Natural killer cell (primary cell): ENCODE measurements around the gene MLC1. TPM values are rescaled to one million over a fixed set of nuclear protein-coding genes. Genes with fewer than 3 reads are reported as not detected.

Experiments
- ATAC-seq, 3 donors: fragments of 150-1000 bp in 2 of 3; fragments of 200-7000 bp in 1 of 3; cut with Tn5 transposase; 1 replicate in 1 of 3; 2 replicates in 2 of 3; pipeline ENCODE4 v1.10.0; 2021; ENCODE audit warnings: mild to moderate bottlenecking in 2 of 3, moderate library complexity in 2 of 3
- DNase-seq, 2 donors: peaks; one replicate each; pipeline versions ENCODE4 v3.0.0 to v3.0.0-alpha.2; 2013 to 2021; ENCODE audit warnings: mixed read lengths in 1 of 2
- H3K27ac ChIP-seq: one replicate; pipeline ENCODE4 v1.5.1; 2013; ENCODE audit warnings: mild to moderate bottlenecking, low read length
- H3K27me3 ChIP-seq: one replicate; pipeline ENCODE4 v1.6.1; 2013; ENCODE audit warnings: low read length; ENCODE audit not compliant: control insufficient read depth, insufficient read depth
- H3K36me3 ChIP-seq: one replicate; pipeline ENCODE4 v1.6.1; 2013; ENCODE audit warnings: low read length; ENCODE audit not compliant: control insufficient read depth, insufficient read depth
- H3K4me1 ChIP-seq: one replicate; pipeline ENCODE4 v1.6.1; 2013; ENCODE audit warnings: low read length; ENCODE audit not compliant: control insufficient read depth, insufficient read depth
- H3K4me3 ChIP-seq: one replicate; pipeline ENCODE4 v1.5.1; 2013; ENCODE audit warnings: low read length
- H3K9me3 ChIP-seq: one replicate; pipeline ENCODE4 v1.6.1; 2013; ENCODE audit warnings: low read length; ENCODE audit not compliant: control insufficient read depth, insufficient read depth
- H3K27ac Mint-ChIP-seq, 2 donors: one replicate each; pipeline ENCODE4 v1.8.0; 2022; ENCODE audit warnings: mild to moderate bottlenecking in 2 of 2, mixed read lengths in 2 of 2, moderate library complexity in 1 of 2
- H3K27me3 Mint-ChIP-seq, 2 donors: one replicate each; pipeline ENCODE4 v1.8.0; 2022; ENCODE audit warnings: low read depth in 2 of 2, mixed read lengths in 2 of 2
- H3K36me3 Mint-ChIP-seq: one replicate; pipeline ENCODE4 v1.8.0; 2022; ENCODE audit warnings: mixed read lengths
- H3K4me1 Mint-ChIP-seq, 2 donors: one replicate each; pipeline ENCODE4 v1.8.0; 2022; ENCODE audit warnings: mixed read lengths in 2 of 2
- H3K4me3 Mint-ChIP-seq: one replicate; pipeline ENCODE4 v1.8.0; 2022; ENCODE audit warnings: mild to moderate bottlenecking, moderate library complexity, mixed read lengths
- H3K9me3 Mint-ChIP-seq, 2 donors: one replicate each; pipeline ENCODE4 v1.8.0; 2022; ENCODE audit warnings: mixed read lengths in 2 of 2
- WGBS: methylation state at CpG from one replicate; pipeline ENCODE4 v1.1.7; 2013; ENCODE audit warnings: missing lambda C conversion rate; ENCODE audit not compliant: insufficient coverage; 5-methylcytosine and 5-hydroxymethylcytosine counted together
- intact Hi-C: fragments of 100-400 bp; cut with micrococcal nuclease; formaldehyde crosslinking; loops from one replicate; pipeline ENCODE4 v1.14.2; 2022
- total RNA-seq, 4 donors: library from RNA; stranded (reverse); fragments of 120-200 nt in 1 of 4; gene quantifications; one replicate each; pipeline versions ENCODE4 v1.2.3 to v1.2.4, GENCODE V29; 2013 to 2022
- TF ChIP-seq, protein P1 (sequence below): fragments of 200-600 bp; IDR thresholded peaks from one replicate; pipeline ENCODE4 v1.8.0; 2022; ENCODE audit warnings: antibody characterized with exemption

Gene MLC1
- total RNA-seq, 3 donors from 2014 or later (not counting 1 experiment from before 2014, with no cell fraction given) = 67.7 to 96.1 (median 73.7) TPM

GRCh38 chr22:50058061-50058905 lies 26.9 kb downstream of the MLC1 start, which contains the start of gene TTLL8:
TTLL8 (minus strand) TSS chr22:50058298.
- WGBS = 13% methylated on average over 102 of the region's 102 CpGs
- intact Hi-C loops = no loop called here
- Mint-ChIP-seq H3K27ac (no peak within 1 kb of the TSS), H3K9me3 (peaks cover 0 to 2% of the 10 kb centered on the region in 2 donors), H3K36me3 (no peaks in the 10 kb centered on the region), H3K4me3 (peak within 1 kb of the TSS; percentile 55), H3K4me1 (no peaks in the 10 kb centered on the region), H3K27me3 (peaks cover 0 to 3% of the 10 kb centered on the region in 2 donors)
- Histone ChIP-seq H3K27ac (no peak within 1 kb of the TSS), H3K36me3 (no peaks in the 10 kb centered on the region), H3K9me3 (no peaks in the 10 kb centered on the region), H3K4me3 (no peak within 1 kb of the TSS), H3K27me3 (peaks cover 3% of the 10 kb centered on the region), H3K4me1 (peaks cover 9% of the 10 kb centered on the region)
- DNase-seq (no peak), ATAC-seq (peak; percentile 11 to 56 (median 42))
- TF ChIP-seq, protein P1, sequence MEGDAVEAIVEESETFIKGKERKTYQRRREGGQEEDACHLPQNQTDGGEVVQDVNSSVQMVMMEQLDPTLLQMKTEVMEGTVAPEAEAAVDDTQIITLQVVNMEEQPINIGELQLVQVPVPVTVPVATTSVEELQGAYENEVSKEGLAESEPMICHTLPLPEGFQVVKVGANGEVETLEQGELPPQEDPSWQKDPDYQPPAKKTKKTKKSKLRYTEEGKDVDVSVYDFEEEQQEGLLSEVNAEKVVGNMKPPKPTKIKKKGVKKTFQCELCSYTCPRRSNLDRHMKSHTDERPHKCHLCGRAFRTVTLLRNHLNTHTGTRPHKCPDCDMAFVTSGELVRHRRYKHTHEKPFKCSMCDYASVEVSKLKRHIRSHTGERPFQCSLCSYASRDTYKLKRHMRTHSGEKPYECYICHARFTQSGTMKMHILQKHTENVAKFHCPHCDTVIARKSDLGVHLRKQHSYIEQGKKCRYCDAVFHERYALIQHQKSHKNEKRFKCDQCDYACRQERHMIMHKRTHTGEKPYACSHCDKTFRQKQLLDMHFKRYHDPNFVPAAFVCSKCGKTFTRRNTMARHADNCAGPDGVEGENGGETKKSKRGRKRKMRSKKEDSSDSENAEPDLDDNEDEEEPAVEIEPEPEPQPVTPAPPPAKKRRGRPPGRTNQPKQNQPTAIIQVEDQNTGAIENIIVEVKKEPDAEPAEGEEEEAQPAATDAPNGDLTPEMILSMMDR = no peak

GRCh38 chr22:50057278-50058060 lies 27.8 kb downstream of the MLC1 start:
- Mint-ChIP-seq H3K9me3 (peaks cover 0 to 2% of the 10 kb centered on the region in 2 donors), H3K4me1 (no peaks in the 10 kb centered on the region), H3K27me3 (peaks cover 0 to 3% of the 10 kb centered on the region in 2 donors), H3K4me3 (no peak overlapping the region), H3K27ac (no peak overlapping the region), H3K36me3 (no peaks in the 10 kb centered on the region)
- Histone ChIP-seq H3K4me1 (peaks cover 9% of the 10 kb centered on the region), H3K27me3 (peaks cover 3% of the 10 kb centered on the region), H3K9me3 (no peaks in the 10 kb centered on the region), H3K4me3 (no peak overlapping the region), H3K27ac (no peak overlapping the region), H3K36me3 (no peaks in the 10 kb centered on the region)
- ATAC-seq = no peak
- WGBS = 91% methylated on average over 13 of the region's 14 CpGs
- DNase-seq = no peak
- TF ChIP-seq, protein P1 = no peak
- intact Hi-C loops = no loop called here

GRCh38 chr22:50056214-50056972 lies 28.8 kb downstream of the MLC1 start:
- peaks cover 0 to 2% of the 10 kb centered on the region in 2 donors for H3K9me3 Mint-ChIP-seq
- Histone ChIP-seq H3K36me3 (no peaks in the 10 kb centered on the region), H3K27me3 (peaks cover 3% of the 10 kb centered on the region), H3K4me1 (peaks cover 9% of the 10 kb centered on the region), H3K27ac (no peak overlapping the region), H3K9me3 (no peaks in the 10 kb centered on the region), H3K4me3 (no peak overlapping the region)
- H3K4me3 Mint-ChIP-seq = no peak overlapping the region
- no peaks in the 10 kb centered on the region for H3K4me1 Mint-ChIP-seq
- no peak for ATAC-seq
- intact Hi-C loops = no loop called here
- TF ChIP-seq, protein P1 = no peak
- H3K27me3 Mint-ChIP-seq = peaks cover 0 to 3% of the 10 kb centered on the region in 2 donors
- no peak overlapping the region for H3K27ac Mint-ChIP-seq
- DNase-seq = no peak
- no peaks in the 10 kb centered on the region for H3K36me3 Mint-ChIP-seq
- WGBS = 70% methylated on average over 32 of the region's 34 CpGs
